Loucy (cell line): ENCODE results near the gene ZCCHC14.
"Not testable (repeated sequence)": the region's sequence is repeated elsewhere in the genome, so short reads cannot be mapped to it uniquely, and the experiment has no call there.

ENCODE experiments used
- CTCF ChIP-seq: fragments of 200-600 bp; sonication (generic); conservative IDR thresholded peaks from 2 replicates; pipeline ENCODE4 v1.5.1; 2014; ENCODE audit warnings: mild to moderate bottlenecking, antibody characterized with exemption, low read length
- EZH2phosphoT487 ChIP-seq: fragments of 200-600 bp; IDR thresholded peaks from 2 replicates; pipeline ENCODE4 v1.6.1; 2018; ENCODE audit warnings: antibody characterized with exemption, mild to moderate bottlenecking, moderate library complexity, borderline replicate concordance

GRCh38 chr16:87517610-87518429 is 25.0 kb upstream of the ZCCHC14 start:
- not testable (repeated sequence) for TF ChIP-seq CTCF, EZH2phosphoT487
